ENCODE measurements around the gene CNTNAP2. TPM values are rescaled to one million over a fixed set of nuclear protein-coding genes. Genes with fewer than 3 reads are reported as not detected.

The CNTNAP2 gene
- total and polyA plus RNA-seq, 2 of the 8 experiments (the other 6 are each of a cell fraction or from before 2014, with no cell fraction given) = 27.9 to 71.0 TPM

DNA sequence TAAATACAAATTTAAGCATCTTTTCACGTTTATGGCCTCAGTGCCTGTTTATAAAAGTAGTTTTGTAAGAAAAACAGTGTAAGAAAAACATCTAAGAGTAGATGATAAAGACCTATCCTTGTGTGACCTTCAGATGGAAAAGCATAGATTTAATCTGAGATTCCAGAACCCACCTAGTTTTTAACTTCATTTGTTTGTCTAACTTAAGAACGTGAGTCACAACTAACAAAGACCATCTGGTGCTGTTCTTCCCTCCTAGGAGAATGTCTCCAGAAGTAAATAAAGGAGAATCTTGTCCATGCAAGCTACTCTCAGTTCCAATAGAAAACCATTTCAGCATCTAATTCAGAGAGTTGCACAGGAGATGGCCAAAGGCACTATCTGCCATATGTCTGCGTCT lies 2208.6 kb downstream of the CNTNAP2 start:
- no peak overlapping the region for H3K23ac ChIP-seq (ENCODE audit: insufficient read length)
- H3K79me1 ChIP-seq (ENCODE audit: low read depth, low read length) = no peaks in the 10 kb centered on the region
- H3K56ac ChIP-seq (replicated peaks; ENCODE audit: insufficient read length, low read depth, low read length) = no peak overlapping the region
- H2BK12ac ChIP-seq (ENCODE audit: low read depth, low read length) = no peak overlapping the region
- no peak overlapping the region for H3K4me2 ChIP-seq (ENCODE audit: insufficient read depth in 1 of 2, low read depth in 2 of 2, low read length in 2 of 2)
- no peak overlapping the region for H2BK15ac ChIP-seq (ENCODE audit: low read length)
- no peak overlapping the region for H4K5ac ChIP-seq (ENCODE audit: insufficient read length, low read depth, low read length)
- no peak overlapping the region for H2BK120ac ChIP-seq (replicated peaks; ENCODE audit: low read depth, low read length)
- peaks cover 4% of the 10 kb centered on the region; the same call in 1 of the 2 replicates for H3K23me2 ChIP-seq (ENCODE audit: low read depth, low read length)
- H4K8ac ChIP-seq (ENCODE audit: extremely low read depth, insufficient read depth, low read length) = no peak overlapping the region
- no peak overlapping the region for H2AK5ac ChIP-seq (ENCODE audit: low read depth, low read length)
- ChIA-PET POLR2A (ENCODE audit: partially characterized antibody) (interaction anchor here (0.6 kb wide), 1 partner anchor 167 kb away, joined by 3 read pairs; no protein-coding TSS in a partner anchor), CTCF (ENCODE audit: partially characterized antibody) (interaction anchor here (1.6 kb wide), 1 partner anchor 10 kb away, joined by 4 read pairs; no protein-coding TSS in a partner anchor)
- FAIRE-seq (no peak), DNase-seq (ENCODE audit: low read depth in 1 of 2, low spot score in 2 of 2) (no peak)
- no peak overlapping the region for H2BK20ac ChIP-seq (ENCODE audit: low read length)
- no peaks in the 10 kb centered on the region for H3K4me1 ChIP-seq (replicated peaks in 1 of 4; ENCODE audit: control insufficient read depth in 3 of 4, insufficient read depth in 4 of 4, low read length in 3 of 4)
- H4K20me1 ChIP-seq (replicated peaks in 1 of 2; ENCODE audit: control insufficient read depth in 1 of 2, insufficient read depth in 2 of 2, low read length in 2 of 2) = no peaks in the 10 kb centered on the region
- no peak overlapping the region for H3K4me3 ChIP-seq (ENCODE audit: extremely low read depth in 1 of 4, insufficient read depth in 2 of 4, low read depth in 3 of 4, low read length in 4 of 4)
- H3K36me3 ChIP-seq (ENCODE audit: control insufficient read depth in 2 of 4, insufficient read depth in 4 of 4, low read length in 3 of 4) = no peaks in the 10 kb centered on the region
- no peak overlapping the region for H3K18ac ChIP-seq (ENCODE audit: extremely low read depth, low read length)
- H2AFZ ChIP-seq (ENCODE audit: low read length) = no peak overlapping the region
- peaks cover 2 to 4% of the 10 kb centered on the region in 2 experiments; a peak in 2 of 4 replicates for H3K9me3 ChIP-seq (ENCODE audit: insufficient read depth in 2 of 2, low read depth in 1 of 2, low read length in 1 of 2)
- WGBS, 2 experiments (ENCODE audit: extremely low coverage in 1 of 2, insufficient coverage in 1 of 2, insufficient read length in 1 of 2, insufficient replicate concordance in 2 of 2, low coverage in 1 of 2, low lambda C conversion rate in 2 of 2, missing lambda C conversion rate in 1 of 2) = 65% methylated on average over 3 of the region's 3 CpGs; no CpG with 5 or more reads in 1 of the 2 experiments
- TF ChIP-seq BRCA1 (IDR thresholded peaks at IDR 0.05; ENCODE audit: low read depth, low read length) (no peak), HDAC6 (IDR thresholded peaks at IDR 0.05; ENCODE audit: low read depth, low read length) (no peak), SUZ12 (IDR thresholded peaks at IDR 0.05; ENCODE audit: low read length) (no peak), RBBP5 (IDR thresholded peaks at IDR 0.05; ENCODE audit: borderline replicate concordance, low read depth, low read length) (no peak), POLR2AphosphoS5 (IDR thresholded peaks at IDR 0.05; ENCODE audit: low read depth, low read length) (no peak), ATF3 (IDR thresholded peaks at IDR 0.05; ENCODE audit: insufficient read depth, low read depth, low read length) (no peak), GTF2F1 (IDR thresholded peaks at IDR 0.05; ENCODE audit: borderline replicate concordance, low read depth, low read length) (no peak), JUND (IDR thresholded peaks at IDR 0.05; ENCODE audit: low read length) (no peak), FOSL1 (IDR thresholded peaks at IDR 0.05; ENCODE audit: insufficient read depth, low read depth, low read length) (no peak), EP300 (IDR thresholded peaks at IDR 0.05; ENCODE audit: borderline replicate concordance in 1 of 2, low read depth in 2 of 2, low read length in 2 of 2) (no peak), SIRT6 (IDR thresholded peaks at IDR 0.05; ENCODE audit: low read length) (no peak), POLR2A (IDR thresholded peaks at IDR 0.05; ENCODE audit: control extremely low read depth in 1 of 2, low read depth in 2 of 2, low read length in 2 of 2) (no peak), JUN (IDR thresholded peaks at IDR 0.05; ENCODE audit: low read depth, low read length) (no peak)
- H3K9ac ChIP-seq (replicated peaks in 1 of 4; ENCODE audit: extremely low read depth in 1 of 4, low read depth in 3 of 4, low read length in 3 of 4) = no peak overlapping the region
- no peak overlapping the region for H4K91ac ChIP-seq (replicated peaks; ENCODE audit: insufficient read length, low read length)
- no peaks in the 10 kb centered on the region for H3K27me3 ChIP-seq (replicated peaks in 1 of 4; ENCODE audit: control insufficient read depth in 3 of 4, extremely low read depth in 1 of 4, insufficient read depth in 3 of 4, low read length in 3 of 4)
- H3K79me2 ChIP-seq (ENCODE audit: control insufficient read depth in 1 of 2, insufficient read depth in 2 of 2, low read length in 2 of 2) = no peaks in the 10 kb centered on the region
- H3K4ac ChIP-seq (replicated peaks; ENCODE audit: insufficient read length, low read depth, low read length) = no peak overlapping the region
- no peak overlapping the region for H2BK5ac ChIP-seq (ENCODE audit: low read depth, low read length)
- no peak overlapping the region for H3K14ac ChIP-seq (ENCODE audit: insufficient read length)
- no peak overlapping the region for H3K27ac ChIP-seq (ENCODE audit: low read depth, low read length)
